MM.1S (cell line): ENCODE data around the gene GNAT1.

Experiments
- DNase-seq: peaks from one replicate; pipeline ENCODE4 v3.0.0-alpha.2; 2015
- H2AFZ ChIP-seq: fragments of 300-600 bp; sonication (generic); 2 replicates; pipeline ENCODE4 v1.6.0; 2016; ENCODE audit warnings: antibody characterized with exemption, low read length
- H3F3A ChIP-seq: fragments of 300-600 bp; sonication (generic); 2 replicates; pipeline ENCODE4 v1.6.1; 2016; ENCODE audit warnings: mild to moderate bottlenecking, antibody characterized with exemption, low read length, moderate library complexity, mixed read lengths; ENCODE audit not compliant: insufficient read depth
- H3K27ac ChIP-seq: fragments of 300-600 bp; sonication (generic); 2 replicates; pipeline ENCODE4 v1.5.1; 2016; ENCODE audit warnings: mild to moderate bottlenecking, low read length
- H3K27me3 ChIP-seq: fragments of 300-600 bp; sonication (generic); replicated peaks from 2 replicates; pipeline ENCODE4 v1.6.0; 2016; ENCODE audit warnings: low read length; ENCODE audit not compliant: insufficient read depth
- H3K36me3 ChIP-seq: fragments of 300-600 bp; sonication (generic); replicated peaks from 2 replicates; pipeline ENCODE4 v1.6.1; 2016; ENCODE audit warnings: mild to moderate bottlenecking, low read length, mixed read lengths; ENCODE audit not compliant: insufficient read depth
- H3K4me1 ChIP-seq: fragments of 300-600 bp; sonication (generic); 2 replicates; pipeline ENCODE4 v1.6.1; 2016; ENCODE audit warnings: low read length, mixed read lengths
- H3K4me2 ChIP-seq: fragments of 300-600 bp; sonication (generic); 2 replicates; pipeline ENCODE4 v1.6.0; 2016; ENCODE audit warnings: low read depth, low read length
- H3K4me3 ChIP-seq: fragments of 300-600 bp; sonication (generic); 2 replicates; pipeline ENCODE4 v1.5.1; 2016; ENCODE audit warnings: low read length, mixed read lengths
- H3K79me2 ChIP-seq: fragments of 300-600 bp; sonication (generic); 2 replicates; pipeline ENCODE4 v1.6.1; 2016; ENCODE audit warnings: mixed run types, low read length, mixed read lengths
- H3K9ac ChIP-seq: fragments of 300-600 bp; sonication (generic); 2 replicates; pipeline ENCODE4 v1.6.1; 2016; ENCODE audit warnings: low read length, mixed read lengths
- H3K9me2 ChIP-seq: fragments of 300-600 bp; sonication (generic); replicated peaks from 2 replicates; pipeline ENCODE4 v1.6.1; 2016; ENCODE audit warnings: mild to moderate bottlenecking, low read length, mixed read lengths; ENCODE audit not compliant: insufficient read depth
- H3K9me3 ChIP-seq: fragments of 300-600 bp; sonication (generic); replicated peaks from 2 replicates; pipeline ENCODE4 v1.6.1; 2016; ENCODE audit warnings: mild to moderate bottlenecking, low read length, mixed read lengths; ENCODE audit not compliant: insufficient read depth
- H4K20me1 ChIP-seq: fragments of 300-600 bp; sonication (generic); 2 replicates; pipeline ENCODE4 v1.6.1; 2016; ENCODE audit warnings: mild to moderate bottlenecking, low read length, moderate library complexity, mixed read lengths; ENCODE audit not compliant: insufficient read depth
- CTCF ChIP-seq: fragments of 300-600 bp; sonication (generic); IDR thresholded peaks from 2 replicates; pipeline ENCODE4 v1.5.1; 2016; ENCODE audit warnings: antibody characterized with exemption, low read length, mixed read lengths
- EZH2 ChIP-seq: fragments of 300-600 bp; sonication (generic); optimal IDR thresholded peaks from 2 replicates; pipeline ENCODE3; 2017; ENCODE audit warnings: low read depth, mild to moderate bottlenecking, antibody characterized with exemption, low read length, mixed read lengths
- EZH2phosphoT487 ChIP-seq: fragments of 300-600 bp; sonication (generic); IDR thresholded peaks from 2 replicates; pipeline ENCODE4 v1.6.1; 2018; ENCODE audit warnings: antibody characterized with exemption, low read length

Gene GNAT1

GRCh38 chr3:50229490-50229889 is 38.1 kb downstream of the GNAT1 start:
- DNase-seq: no peak
- no peaks in the 10 kb centered on the region for H3K36me3 ChIP-seq
- peaks cover 8% of the 10 kb centered on the region for H3K4me1 ChIP-seq
- H3K79me2 ChIP-seq: 0 out of 2 replicates have a peak, but pooled peaks cover 9% of the 10 kb centered on the region
- H3F3A ChIP-seq: peaks cover 5% of the 10 kb centered on the region; the same call in 1 of the 2 replicates
- no peak overlapping the region for H3K27ac ChIP-seq
- no peaks in the 10 kb centered on the region for H3K9me3 ChIP-seq
- H2AFZ ChIP-seq: no peak overlapping the region
- H3K4me2 ChIP-seq: no peak overlapping the region
- TF ChIP-seq CTCF (no peak), EZH2 (no peak), EZH2phosphoT487 (no peak)
- H3K27me3 ChIP-seq: peaks cover 10% of the 10 kb centered on the region
- H4K20me1 ChIP-seq: no peaks in the 10 kb centered on the region
- H3K9me2 ChIP-seq: no peaks in the 10 kb centered on the region
- no peak overlapping the region for H3K9ac ChIP-seq
- no peak overlapping the region for H3K4me3 ChIP-seq

- Histone ChIP-seq H3K9ac (no peak overlapping the region), H4K20me1 (no peaks in the 10 kb centered on the region), H3K27ac (no peak overlapping the region), H3K4me2 (no peak overlapping the region), H3K36me3 (no peaks in the 10 kb centered on the region), H3K79me2 (0 out of 2 replicates have a peak, but pooled peaks cover 9% of the 10 kb centered on the region), H3K9me3 (no peaks in the 10 kb centered on the region), H2AFZ (no peak overlapping the region), H3K27me3 (peaks cover 4% of the 10 kb centered on the region; the same call in 1 of the 2 replicates), H3F3A (peaks cover 5% of the 10 kb centered on the region; the same call in 1 of the 2 replicates), H3K9me2 (no peaks in the 10 kb centered on the region), H3K4me1 (peaks cover 8% of the 10 kb centered on the region), H3K4me3 (no peak overlapping the region)
- TF ChIP-seq EZH2 (no peak), EZH2phosphoT487 (no peak), CTCF (no peak)
- DNase-seq: no peak
These were observed 38.8 kb downstream of the GNAT1 start for GRCh38 chr3:50230104-50230793.

- TF ChIP-seq EZH2phosphoT487 (no peak), EZH2 (no peak), CTCF (no peak)
- no peaks in the 10 kb centered on the region for H4K20me1 ChIP-seq
- H3K4me3 ChIP-seq: no peak overlapping the region
- no peak overlapping the region for H3K4me2 ChIP-seq
- no peaks in the 10 kb centered on the region for H3K36me3 ChIP-seq
- H3K9ac ChIP-seq: no peak overlapping the region
- no peak overlapping the region for H3K27ac ChIP-seq
- H3K9me3 ChIP-seq: no peaks in the 10 kb centered on the region
- H2AFZ ChIP-seq: no peak overlapping the region
- peaks cover 8% of the 10 kb centered on the region for H3K4me1 ChIP-seq
- H3K9me2 ChIP-seq: no peaks in the 10 kb centered on the region
- no peak for DNase-seq
- peaks cover 5% of the 10 kb centered on the region; the same call in 1 of the 2 replicates for H3F3A ChIP-seq
- 0 out of 2 replicates have a peak, but pooled peaks cover 9% of the 10 kb centered on the region for H3K79me2 ChIP-seq
- no peaks in the 10 kb centered on the region for H3K27me3 ChIP-seq
These were observed 39.4 kb downstream of the GNAT1 start for GRCh38 chr3:50230794-50231125.
